H9 (cell line): ENCODE results near the gene LGALS9C. TPM values are rescaled to one million over a fixed set of nuclear protein-coding genes. Genes with fewer than 3 reads are reported as not detected.
"Not testable (repeated sequence)": the region's sequence is repeated elsewhere in the genome, so short reads cannot be mapped to it uniquely, and the experiment has no call there.

Experiments used
- DNase-seq: peaks from one replicate; pipeline ENCODE4 v3.0.0-alpha.2; 2017
- H2AFZ ChIP-seq: one replicate; pipeline ENCODE4 v1.6.1; 2013; ENCODE audit warnings: mild to moderate bottlenecking, low read length, control low read depth, moderate library complexity
- H2AK5ac ChIP-seq: 2 replicates; pipeline ENCODE4 v1.6.1; 2013; ENCODE audit warnings: low read length, control low read depth, mixed read lengths; ENCODE audit not compliant: insufficient read length
- H2BK120ac ChIP-seq: one replicate; pipeline ENCODE4 v1.6.1; 2013; ENCODE audit warnings: low read depth, mild to moderate bottlenecking, low read length, control low read depth, inconsistent platforms; ENCODE audit not compliant: poor library complexity, severe bottlenecking
- H2BK12ac ChIP-seq: 2 replicates; pipeline ENCODE4 v1.6.1; 2013; ENCODE audit warnings: low read length, control low read depth, mixed read lengths, low read depth; ENCODE audit not compliant: insufficient read length
- H2BK15ac ChIP-seq: 2 replicates; pipeline ENCODE4 v1.6.1; 2013; ENCODE audit warnings: low read depth, low read length, control low read depth
- H2BK20ac ChIP-seq: one replicate; pipeline ENCODE4 v1.6.1; 2013; ENCODE audit warnings: low read depth, mild to moderate bottlenecking, low read length, control low read depth, inconsistent platforms; ENCODE audit not compliant: poor library complexity, severe bottlenecking
- H2BK5ac ChIP-seq: 2 replicates; pipeline ENCODE4 v1.6.1; 2013; ENCODE audit warnings: low read length, control low read depth, mixed read lengths; ENCODE audit not compliant: insufficient read length
- H3K14ac ChIP-seq: 2 replicates; pipeline ENCODE4 v1.6.1; 2013; ENCODE audit warnings: low read length, control low read depth; ENCODE audit not compliant: insufficient read depth
- H3K18ac ChIP-seq: 2 replicates; pipeline ENCODE4 v1.6.1; 2013; ENCODE audit warnings: low read depth, mild to moderate bottlenecking, mixed read lengths, low read length, control low read depth; ENCODE audit not compliant: insufficient read length
- H3K23ac ChIP-seq: 2 replicates; pipeline ENCODE4 v1.6.1; 2013; ENCODE audit warnings: low read length, control low read depth, mixed read lengths, low read depth; ENCODE audit not compliant: insufficient read length
- H3K23me2 ChIP-seq: 2 replicates; pipeline ENCODE4 v1.6.1; 2013; ENCODE audit warnings: low read depth, mild to moderate bottlenecking, mixed read lengths, low read length, control low read depth; ENCODE audit not compliant: insufficient read length, poor library complexity, severe bottlenecking
- H3K27ac ChIP-seq: 2 replicates; pipeline ENCODE4 v1.5.1; 2013; ENCODE audit warnings: low read length, control low read depth, mixed read lengths, low read depth; ENCODE audit not compliant: insufficient read length
- H3K27me3 ChIP-seq: 2 replicates; pipeline ENCODE4 v1.6.1; 2013; ENCODE audit warnings: low read length, control low read depth, inconsistent platforms; ENCODE audit not compliant: insufficient read depth
- H3K4ac ChIP-seq: 2 replicates; pipeline ENCODE4 v1.6.1; 2013; ENCODE audit warnings: low read depth, mild to moderate bottlenecking, control low read depth, inconsistent platforms, low read length, moderate library complexity
- H3K4me1 ChIP-seq: 2 replicates; pipeline ENCODE4 v1.6.1; 2013; ENCODE audit warnings: low read length, control low read depth, inconsistent platforms; ENCODE audit not compliant: insufficient read depth
- H3K4me2 ChIP-seq: 2 replicates; pipeline ENCODE4 v1.6.1; 2013; ENCODE audit warnings: low read length, control low read depth, mixed read lengths; ENCODE audit not compliant: insufficient read length, insufficient read depth
- H3K56ac ChIP-seq: 2 replicates; pipeline ENCODE4 v1.6.1; 2013; ENCODE audit warnings: low read depth, mild to moderate bottlenecking, mixed read lengths, low read length, control low read depth; ENCODE audit not compliant: insufficient read length
- H3K79me1 ChIP-seq: 2 replicates; pipeline ENCODE4 v1.6.1; 2013; ENCODE audit warnings: low read depth, mild to moderate bottlenecking, moderate library complexity, low read length, control low read depth, inconsistent platforms; ENCODE audit not compliant: insufficient read depth, poor library complexity, severe bottlenecking
- H3K79me2 ChIP-seq: 2 replicates; pipeline ENCODE4 v1.6.1; 2013; ENCODE audit warnings: low read length, control low read depth, inconsistent platforms; ENCODE audit not compliant: insufficient read depth
- H3K9ac ChIP-seq: 2 replicates; pipeline ENCODE4 v1.6.1; 2013; ENCODE audit warnings: low read length, control low read depth, mixed read lengths; ENCODE audit not compliant: insufficient read length; ENCODE audit errors: extremely low read depth
- H3K9me3 ChIP-seq: one replicate; pipeline ENCODE4 v1.6.1; 2013; ENCODE audit warnings: low read depth, low read length, inconsistent platforms; ENCODE audit not compliant: control insufficient read depth
- H3T11ph ChIP-seq: one replicate; pipeline ENCODE4 v1.6.1; 2013; ENCODE audit warnings: mild to moderate bottlenecking, low read length, control low read depth, inconsistent platforms
- H4K20me1 ChIP-seq: one replicate; pipeline ENCODE4 v1.6.1; 2013; ENCODE audit not compliant: control insufficient read depth, insufficient read length, insufficient read depth
- H4K5ac ChIP-seq: 2 replicates; pipeline ENCODE4 v1.6.1; 2013; ENCODE audit warnings: low read depth, mild to moderate bottlenecking, mixed read lengths, low read length, control low read depth; ENCODE audit not compliant: insufficient read length
- H4K8ac ChIP-seq: replicated peaks from 2 replicates; pipeline ENCODE4 v1.6.1; 2013; ENCODE audit warnings: low read length, control low read depth, mixed read lengths, low read depth; ENCODE audit not compliant: insufficient read length
- H4K91ac ChIP-seq: 2 replicates; pipeline ENCODE4 v1.6.1; 2013; ENCODE audit warnings: low read depth, mild to moderate bottlenecking, moderate library complexity, mixed read lengths, low read length, control low read depth; ENCODE audit not compliant: insufficient read length
- H3K27ac Mint-ChIP-seq, 3 experiments: 2 replicates in 2 of 3; 3 replicates in 1 of 3; pipeline ENCODE4 v1.8.0; 2020 to 2021; ENCODE audit warnings: mixed read lengths in 3 of 3, mild to moderate bottlenecking in 1 of 3, moderate library complexity in 1 of 3
- H3K27me3 Mint-ChIP-seq: 2 replicates; pipeline ENCODE4 v1.8.0; 2021; ENCODE audit warnings: low read depth, mild to moderate bottlenecking, moderate library complexity, mixed read lengths
- H3K36me3 Mint-ChIP-seq, 3 experiments: 2 replicates in 2 of 3; 3 replicates in 1 of 3; pipeline ENCODE4 v1.8.0; 2020 to 2021; ENCODE audit warnings: low read depth in 3 of 3, mixed read lengths in 3 of 3; ENCODE audit not compliant: insufficient read depth in 1 of 3
- H3K4me1 Mint-ChIP-seq, 2 experiments: 2 replicates each; pipeline ENCODE4 v1.8.0; 2020; ENCODE audit warnings: mixed read lengths in 2 of 2
- H3K4me3 Mint-ChIP-seq, 2 experiments: 2 replicates in 1 of 2; 3 replicates in 1 of 2; pipeline ENCODE4 v1.8.0; 2020 to 2021; ENCODE audit warnings: mild to moderate bottlenecking in 2 of 2, mixed read lengths in 2 of 2, moderate library complexity in 1 of 2
- H3K9me3 Mint-ChIP-seq, 2 experiments: 2 replicates in 1 of 2; 3 replicates in 1 of 2; pipeline ENCODE4 v1.8.0; 2020; ENCODE audit warnings: mild to moderate bottlenecking in 2 of 2, mixed read lengths in 2 of 2, moderate library complexity in 1 of 2
- WGBS: extraction: QIAGEN DNeasy Blood & Tissue Kit; methylation state at CpG from one replicate; pipeline ENCODE4 v1.1.7; 2013; ENCODE audit warnings: missing lambda C conversion rate, low lambda C conversion rate, mixed read lengths; ENCODE audit not compliant: insufficient read length; ENCODE audit errors: extremely low coverage; 5-methylcytosine and 5-hydroxymethylcytosine counted together
- total RNA-seq: library from RNA; stranded (reverse); gene quantifications from 2 replicates; pipeline ENCODE4 v1.2.1, GENCODE V29; 2021

Gene LGALS9C
- total RNA-seq, 1 experiment from 2014 or later, result not detected

DNA sequence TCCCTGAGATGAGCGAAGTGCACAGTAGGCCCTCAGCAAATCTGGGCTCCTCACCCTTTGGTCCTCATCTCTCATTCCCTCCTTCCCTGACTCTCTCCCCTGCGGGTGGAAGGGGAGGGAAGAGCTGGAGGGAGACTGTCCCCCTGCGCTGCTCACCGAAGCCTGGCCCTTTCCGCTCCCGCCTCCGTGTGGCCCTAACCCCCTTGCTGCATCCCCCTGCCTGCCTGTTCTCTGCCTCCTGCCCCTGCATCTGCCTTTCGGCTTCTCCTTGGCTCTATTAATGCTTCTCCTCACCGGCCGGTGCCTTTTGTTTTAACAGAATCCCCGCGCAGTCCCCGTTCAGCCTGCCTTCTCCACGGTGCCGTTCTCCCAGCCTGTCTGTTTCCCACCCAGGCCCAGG lies 12.0 kb downstream of the LGALS9C start:
- H3K14ac ChIP-seq, H3K27ac ChIP-seq, H3K4me3 Mint-ChIP-seq, H3K56ac ChIP-seq, H3K27me3 ChIP-seq, H4K91ac ChIP-seq, H2BK120ac ChIP-seq, H3K79me1 ChIP-seq, H3K9me3 ChIP-seq, H3K9me3 Mint-ChIP-seq, H4K8ac ChIP-seq, H3K23ac ChIP-seq, H3K18ac ChIP-seq, H3K4me1 Mint-ChIP-seq, H3K27me3 Mint-ChIP-seq, H3K23me2 ChIP-seq, H2AFZ ChIP-seq, H2BK15ac ChIP-seq, H3K27ac Mint-ChIP-seq, H4K20me1 ChIP-seq, H2BK20ac ChIP-seq, H3K79me2 ChIP-seq, H2BK12ac ChIP-seq, H2BK5ac ChIP-seq, H3K4me1 ChIP-seq, H3K4ac ChIP-seq, DNase-seq, H3K4me2 ChIP-seq, H3K36me3 Mint-ChIP-seq, H3T11ph ChIP-seq, H2AK5ac ChIP-seq, H4K5ac ChIP-seq, H3K9ac ChIP-seq: not testable (repeated sequence)
- WGBS, result no CpG with 5 or more reads among the region's 15 CpGs

DNA sequence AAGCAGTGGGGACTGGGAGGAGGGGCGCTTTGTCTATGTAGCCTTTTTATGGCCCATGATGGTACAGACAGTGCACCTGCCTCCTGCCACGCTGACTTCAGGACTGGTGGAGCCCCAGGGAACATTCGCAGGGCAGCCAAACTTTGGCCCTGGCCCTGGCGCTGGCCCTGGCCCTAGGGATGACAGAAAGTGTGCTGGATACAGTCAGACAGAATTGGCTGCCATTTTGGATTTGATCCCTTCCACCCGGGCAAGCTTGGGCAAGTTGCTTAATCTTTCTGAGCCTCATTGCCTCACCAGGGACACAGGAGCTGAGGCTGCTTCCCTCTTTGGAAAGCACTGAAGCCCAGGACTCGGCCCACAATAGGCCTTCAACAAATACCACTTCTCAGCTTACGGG lies 13.4 kb downstream of the LGALS9C start:
- H3K27me3 Mint-ChIP-seq, result not testable (repeated sequence)

More for the DNA sequence above, 13.4 kb downstream of the LGALS9C start:
- not testable (repeated sequence) for H4K91ac ChIP-seq, H3K27ac Mint-ChIP-seq, H2AFZ ChIP-seq, H3K14ac ChIP-seq, H3K4me1 Mint-ChIP-seq, H3K9me3 ChIP-seq, H3K4me1 ChIP-seq, H4K8ac ChIP-seq, H2BK15ac ChIP-seq, H3K4ac ChIP-seq, DNase-seq, H3K23me2 ChIP-seq, H3K36me3 Mint-ChIP-seq, H3K27ac ChIP-seq, H2BK20ac ChIP-seq, H3K18ac ChIP-seq, H3K9me3 Mint-ChIP-seq, H3K23ac ChIP-seq, H4K20me1 ChIP-seq, H3K27me3 ChIP-seq, H3K9ac ChIP-seq, H3K79me2 ChIP-seq, H2BK5ac ChIP-seq, H3K4me2 ChIP-seq, H3K4me3 Mint-ChIP-seq, H2AK5ac ChIP-seq, H3T11ph ChIP-seq, H2BK12ac ChIP-seq, H4K5ac ChIP-seq, H3K79me1 ChIP-seq, H2BK120ac ChIP-seq, H3K56ac ChIP-seq
- WGBS, result no CpG with 5 or more reads among the region's 7 CpGs
